Suppressor macrophage (primary cell): Measurements from ENCODE around the gene CFAP299.
"Not testable (repeated sequence)": the region's sequence is repeated elsewhere in the genome, so short reads cannot be mapped to it uniquely, and the experiment has no call there.

Experiments used
- DNase-seq, 4 experiments: peaks; one replicate each; pipeline ENCODE4 v3.0.0-alpha.2; 2020 to 2022

CFAP299 gene

DNA sequence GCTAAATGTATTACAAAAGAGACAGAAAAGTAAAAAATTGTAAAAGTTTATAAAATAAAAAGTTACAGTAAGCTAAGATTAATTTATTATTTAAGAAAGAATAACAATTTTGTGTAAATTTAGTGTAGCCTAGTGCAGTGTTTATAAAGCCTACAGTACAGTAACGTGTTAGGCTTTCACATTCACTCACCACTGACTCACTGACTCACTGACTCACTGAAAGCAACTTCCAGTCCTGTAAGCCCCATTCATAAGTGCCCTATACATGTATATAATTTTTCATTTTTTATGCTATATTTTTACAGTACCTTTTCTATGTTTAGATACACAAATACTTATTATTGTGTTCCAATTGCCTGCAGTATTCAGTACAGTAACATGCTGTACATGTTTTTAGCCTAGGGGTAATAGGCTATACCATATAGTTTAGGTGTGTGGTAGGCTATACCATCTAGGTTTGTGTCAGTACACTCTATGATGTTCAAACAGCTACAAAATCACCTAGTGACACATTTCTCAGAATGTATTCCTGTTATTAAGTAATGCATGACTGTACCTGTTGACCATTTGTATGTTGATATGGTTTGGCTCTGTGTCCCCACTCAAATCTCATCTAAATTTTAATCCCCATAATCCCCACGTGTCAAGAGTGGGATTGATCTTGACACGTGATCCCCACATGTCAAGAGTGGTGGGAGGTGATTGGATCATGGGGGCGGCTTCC lies 57.9 kb downstream of the CFAP299 start:
- DNase-seq = no peak

DNA sequence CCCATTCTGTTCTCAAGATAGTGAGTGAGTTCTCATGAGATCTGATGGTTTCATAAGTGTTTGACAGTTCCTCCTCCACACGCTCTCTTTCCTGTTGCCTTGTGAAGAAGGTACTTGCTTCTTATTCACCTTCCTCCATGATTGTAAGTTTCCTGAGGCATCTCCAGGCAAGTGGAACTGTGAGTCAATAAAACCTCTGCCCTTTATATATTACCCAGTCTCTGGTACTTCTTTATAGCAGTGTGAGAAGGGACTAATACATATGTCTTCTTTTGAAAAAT lies 58.4 kb downstream of the CFAP299 start:
- no peak for DNase-seq

- DNase-seq = no peak
Observed at GRCh38 chr4:80407246-80407645, 71.7 kb downstream of the CFAP299 start.

- DNase-seq = no peak
Observed at GRCh38 chr4:80409809-80410208, 74.3 kb downstream of the CFAP299 start.

GRCh38 chr4:80412322-80412721 lies 76.8 kb downstream of the CFAP299 start:
- no peak for DNase-seq

GRCh38 chr4:80413086-80413485 lies 77.6 kb downstream of the CFAP299 start:
- no peak for DNase-seq

GRCh38 chr4:80417019-80417418 lies 81.5 kb downstream of the CFAP299 start:
- DNase-seq = no peak

- DNase-seq = no peak
Observed at GRCh38 chr4:80419946-80420345, 84.4 kb downstream of the CFAP299 start.

DNA sequence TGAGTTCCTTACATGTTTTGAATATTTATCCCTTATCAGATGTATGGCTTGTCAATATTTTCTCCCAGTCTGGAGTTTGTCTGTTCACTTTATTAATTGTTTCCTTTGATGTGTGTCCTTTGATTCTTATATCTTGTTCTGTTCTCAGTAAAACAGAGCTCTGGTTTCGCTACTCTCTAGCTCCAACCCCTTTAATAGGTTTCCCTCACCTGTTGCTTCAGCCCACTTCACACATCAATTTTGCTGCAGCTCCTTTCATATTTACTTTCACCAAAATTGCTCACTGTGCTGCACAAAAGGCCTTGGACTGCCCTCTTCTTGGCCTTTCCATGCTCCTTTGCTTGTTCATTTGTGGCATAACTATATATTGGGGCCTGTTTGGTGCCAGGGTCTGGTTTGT lies 85.1 kb downstream of the CFAP299 start:
- DNase-seq = no peak

DNA sequence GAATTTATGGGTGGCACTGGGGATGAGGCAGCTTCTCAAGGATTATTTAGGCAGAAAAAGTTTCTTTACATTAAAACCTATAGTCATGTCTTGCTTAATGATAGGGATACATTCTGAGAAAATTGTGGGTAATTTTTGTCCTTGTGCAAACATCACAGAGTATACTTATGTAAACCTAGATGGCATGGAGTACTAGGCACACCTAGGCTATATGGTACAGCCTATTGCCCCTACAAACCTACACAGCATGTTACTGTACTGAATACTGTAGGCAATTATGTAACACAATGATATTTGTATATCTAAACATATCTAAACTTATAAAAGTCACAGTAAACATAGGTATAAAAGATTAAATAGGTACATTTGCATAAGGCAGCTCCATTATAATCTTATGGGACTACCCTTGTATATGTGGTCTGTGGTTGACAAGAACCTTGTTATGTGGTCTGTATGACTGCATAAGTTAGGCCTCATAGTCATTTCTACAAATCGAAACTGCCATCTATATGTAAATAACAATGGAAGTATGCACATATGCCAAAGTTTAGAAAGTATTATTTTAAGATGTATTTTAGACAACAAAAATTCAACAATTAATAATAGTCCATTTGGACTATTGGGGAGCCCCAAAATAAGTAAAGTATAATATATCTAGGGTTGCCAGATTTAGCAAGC lies 87.3 kb downstream of the CFAP299 start:
- DNase-seq = no peak

- no peak for DNase-seq
Observed at GRCh38 chr4:80423553-80424224, 88.2 kb downstream of the CFAP299 start.

DNA sequence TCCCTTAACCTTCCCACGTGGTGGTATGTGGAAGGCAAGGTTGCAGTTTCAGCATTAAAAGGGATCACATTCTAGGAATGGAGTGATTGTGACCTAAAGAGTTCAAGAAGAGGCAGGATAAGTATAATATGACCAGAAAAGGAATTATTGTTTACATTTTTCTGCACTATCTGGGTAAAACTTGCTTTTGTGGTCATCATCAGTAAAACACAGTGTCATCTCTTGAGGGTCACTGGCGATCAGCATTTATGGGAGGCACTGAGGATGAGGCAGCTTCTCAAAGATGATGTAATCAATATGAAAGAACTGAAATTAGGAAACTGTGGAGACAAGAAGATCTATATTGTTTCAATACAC lies 88.7 kb downstream of the CFAP299 start:
- no peak for DNase-seq

GRCh38 chr4:80425124-80426100 lies 89.9 kb downstream of the CFAP299 start:
- no peak for DNase-seq

GRCh38 chr4:80431203-80431965 lies 95.9 kb downstream of the CFAP299 start:
- DNase-seq = no peak

- peak in 3 of 4 experiments; percentile 2 to 9 (median 3) for DNase-seq
Observed at GRCh38 chr4:80434238-80434637, 98.7 kb downstream of the CFAP299 start.

GRCh38 chr4:80438016-80438415 lies 102.5 kb downstream of the CFAP299 start:
- DNase-seq = no peak

DNA sequence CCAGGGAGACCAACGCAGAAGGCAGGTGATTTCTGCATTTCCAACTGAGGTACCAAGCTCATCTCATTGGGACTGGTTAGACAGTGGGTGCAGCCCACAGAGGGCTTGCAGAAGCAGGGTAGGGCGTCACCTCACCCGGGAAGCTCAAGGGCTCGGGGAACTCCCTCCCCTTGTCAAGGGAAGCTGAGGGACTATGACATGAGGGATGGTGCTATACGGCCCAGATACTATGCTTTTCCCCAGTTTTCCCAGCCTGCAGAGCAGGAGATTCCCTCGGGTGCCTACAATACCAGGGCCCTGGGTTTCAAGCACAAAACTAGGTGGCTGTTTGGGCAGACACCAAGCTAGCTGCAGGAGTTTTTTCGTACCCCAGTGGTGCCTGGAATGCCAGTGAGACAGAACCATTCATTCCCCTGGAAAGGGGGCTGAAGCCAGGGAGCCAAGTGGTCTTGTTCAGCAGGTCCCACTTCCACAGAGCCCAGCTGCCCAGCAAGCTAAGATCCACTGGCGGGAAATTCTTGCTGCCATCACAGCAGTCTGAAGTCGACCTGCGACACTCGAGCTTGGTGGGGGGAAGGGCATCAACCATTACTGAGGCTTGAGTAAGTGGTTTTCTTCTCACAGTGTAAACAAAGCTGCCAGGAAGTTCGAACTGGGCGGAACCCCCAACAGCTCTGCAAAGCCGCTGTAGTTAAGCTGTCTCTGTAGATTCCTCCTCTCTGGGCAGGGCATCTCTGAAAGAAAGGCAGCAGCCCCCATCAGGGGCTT lies 103.9 kb downstream of the CFAP299 start:
- not testable (repeated sequence) for DNase-seq

DNA sequence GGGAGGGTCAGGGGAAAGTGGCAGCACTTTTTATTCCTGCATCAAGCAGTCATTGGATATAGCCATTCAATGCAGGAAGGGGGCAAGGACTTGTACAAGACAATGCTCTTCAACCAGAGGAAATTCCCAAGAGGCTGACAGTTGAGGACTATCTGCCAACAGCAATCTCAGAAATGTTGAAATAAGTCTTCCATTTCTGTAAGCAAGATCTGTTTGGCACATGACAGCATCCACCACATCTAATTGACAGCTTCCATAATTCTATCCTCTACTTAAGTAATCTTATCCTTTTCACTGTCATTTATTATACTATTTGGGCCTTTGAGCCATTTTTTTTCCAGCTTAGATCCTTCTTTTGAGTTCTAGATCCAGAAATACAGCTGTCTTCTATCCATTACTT lies 110.7 kb downstream of the CFAP299 start:
- DNase-seq = no peak

- DNase-seq = no peak
Observed at GRCh38 chr4:80446664-80447063, 111.1 kb downstream of the CFAP299 start.

DNA sequence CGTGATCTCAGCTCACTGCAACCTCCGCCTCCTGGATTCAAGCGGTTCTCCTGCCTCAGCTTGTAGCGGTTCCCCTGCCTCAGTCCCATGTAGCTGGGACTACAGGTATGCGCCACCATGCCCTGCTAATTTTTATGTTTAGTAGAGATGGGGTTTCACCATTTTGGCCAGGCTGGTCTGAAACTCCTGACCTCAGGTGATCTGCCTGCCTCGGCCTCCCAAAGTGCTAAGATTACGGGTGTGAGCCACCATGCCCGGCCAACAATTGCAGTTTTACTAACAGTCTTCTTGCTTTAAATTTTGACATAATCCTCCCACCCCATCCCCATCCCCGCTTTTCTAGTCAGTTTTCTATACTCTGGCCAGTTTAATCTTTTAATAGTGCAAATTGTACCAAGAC lies 112.0 kb downstream of the CFAP299 start:
- DNase-seq = no peak

- DNase-seq = no peak
Observed at GRCh38 chr4:80448056-80448455, 112.5 kb downstream of the CFAP299 start.
